H54 (cell line): ENCODE measurements around the gene PKP3.

Source experiments
- DNase-seq: peaks from one replicate; pipeline ENCODE4 v3.0.0; 2011; ENCODE audit warnings: low spot score, mixed read lengths; ENCODE audit not compliant: insufficient read length
- FAIRE-seq: peaks from 3 replicates; lab custom pipeline; 2011; peaks lifted over from hg19 to GRCh38; lab: Jason Lieb, UNC
- POLR2A ChIP-seq: IDR thresholded peaks from 2 replicates; pipeline ENCODE4 v1.6.1; 2011; ENCODE audit warnings: low read depth, mild to moderate bottlenecking, low read length

Gene PKP3

GRCh38 chr11:447923-448731, 54.1 kb downstream of the PKP3 start:
- peak; percentile 56 for TF ChIP-seq POLR2A
- DNase-seq (peak; percentile 95), FAIRE-seq (no peak)

- no peak for FAIRE-seq
- TF ChIP-seq POLR2A, result peak; percentile 62
- peak; percentile 94 for DNase-seq
These were observed 56.1 kb downstream of the PKP3 start, which contains the start of gene PTDSS2 for GRCh38 chr11:449889-450808. PTDSS2 (plus strand) TSS chr11:450279; CDS start chr11:450456, 177 bp downstream.

DNA sequence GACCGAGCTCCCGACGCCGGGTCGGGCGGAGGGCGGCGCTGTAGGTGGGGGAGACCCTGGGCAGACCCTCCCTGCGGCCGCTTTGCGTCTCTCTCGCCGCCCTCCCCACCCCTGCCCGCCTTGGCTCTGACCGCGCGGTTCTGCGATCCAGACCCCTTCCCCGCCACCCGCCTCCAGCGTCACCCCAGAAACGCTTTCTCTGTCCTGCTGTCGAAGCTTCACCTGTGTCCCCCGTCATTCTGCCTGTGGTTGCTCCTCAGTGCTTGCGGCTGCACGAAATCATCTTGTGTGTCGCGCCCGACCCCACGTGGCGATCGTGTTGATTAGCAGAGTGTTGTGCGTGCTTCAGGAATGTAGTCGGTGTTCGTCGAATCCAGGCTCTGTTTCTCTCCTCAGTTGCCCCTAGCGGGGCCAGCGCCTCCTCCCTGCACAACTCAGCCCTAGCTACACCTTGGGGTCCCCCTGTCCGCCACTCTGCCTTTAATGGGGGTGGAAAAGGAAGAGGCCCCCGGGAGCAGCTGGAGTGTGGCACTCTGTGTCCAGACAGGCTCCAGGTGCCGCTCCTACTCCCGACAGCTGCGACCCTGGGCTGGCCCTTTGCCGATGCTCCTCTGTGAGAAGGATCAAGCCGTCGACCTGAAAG, 56.9 kb downstream of the PKP3 start:
- TF ChIP-seq POLR2A, result no peak
- DNase-seq (peak; percentile 68), FAIRE-seq (no peak)

DNA sequence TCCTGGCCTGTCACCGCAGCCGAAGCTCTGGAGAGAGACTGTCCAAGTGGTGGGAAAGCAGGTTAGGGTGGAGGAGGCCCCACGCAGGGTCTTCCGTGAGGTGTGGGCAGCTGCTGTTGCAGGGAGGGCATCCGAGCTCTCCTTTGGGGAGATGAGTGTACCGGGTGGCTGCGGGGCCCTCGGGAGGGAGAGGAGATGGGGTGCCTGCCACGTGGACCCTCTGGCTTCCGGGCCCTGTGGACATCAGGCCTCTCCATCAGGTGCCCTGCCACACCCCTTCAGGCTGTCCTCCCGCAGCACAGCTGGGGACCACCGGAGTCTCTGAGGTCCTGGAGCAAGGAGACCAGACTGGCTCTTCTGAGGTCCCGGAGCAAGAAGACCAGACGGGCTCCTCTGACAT, 57.7 kb downstream of the PKP3 start:
- no peak for TF ChIP-seq POLR2A
- FAIRE-seq, result no peak
- DNase-seq, result no peak

- DNase-seq (no peak), FAIRE-seq (no peak)
- no peak for TF ChIP-seq POLR2A
These were observed 58.3 kb downstream of the PKP3 start for GRCh38 chr11:452203-452744.

GRCh38 chr11:452916-453527, 59.0 kb downstream of the PKP3 start:
- DNase-seq (no peak), FAIRE-seq (no peak)
- no peak for TF ChIP-seq POLR2A

GRCh38 chr11:453564-453963, 59.6 kb downstream of the PKP3 start:
- FAIRE-seq (no peak), DNase-seq (no peak)
- TF ChIP-seq POLR2A, result no peak

DNA sequence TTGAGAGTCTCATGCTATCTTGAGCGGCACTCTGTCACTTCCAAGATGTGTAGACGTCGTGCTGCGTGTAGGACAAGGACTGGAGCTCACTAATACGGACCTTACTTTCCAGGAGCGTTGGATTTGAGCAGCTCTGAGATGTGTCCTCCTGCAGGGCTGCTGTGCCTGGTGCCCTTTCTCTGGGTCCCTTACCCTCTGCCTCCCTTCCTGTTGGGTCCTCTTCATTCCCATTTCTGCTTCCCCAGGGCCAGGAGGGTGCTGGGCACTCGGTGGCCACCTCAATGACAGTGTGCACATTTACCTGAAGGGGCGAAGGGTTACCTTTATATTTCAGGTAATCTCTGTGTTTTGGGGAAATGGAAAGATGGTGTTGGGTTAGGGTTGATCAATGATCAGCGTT, 60.0 kb downstream of the PKP3 start:
- no peak for FAIRE-seq

More for the DNA sequence above, 60.0 kb downstream of the PKP3 start:
- TF ChIP-seq POLR2A, result no peak
- no peak for DNase-seq
